ENCODE data around the gene CD7.

GRCh38 chr17:82310877-82311276 is 6.5 kb downstream of the CD7 start:
- no peak for TF ChIP-seq EZH2phosphoT487 (IDR thresholded peaks at IDR 0.05; ENCODE audit: low read depth)
- TF ChIP-seq, protein P1, sequence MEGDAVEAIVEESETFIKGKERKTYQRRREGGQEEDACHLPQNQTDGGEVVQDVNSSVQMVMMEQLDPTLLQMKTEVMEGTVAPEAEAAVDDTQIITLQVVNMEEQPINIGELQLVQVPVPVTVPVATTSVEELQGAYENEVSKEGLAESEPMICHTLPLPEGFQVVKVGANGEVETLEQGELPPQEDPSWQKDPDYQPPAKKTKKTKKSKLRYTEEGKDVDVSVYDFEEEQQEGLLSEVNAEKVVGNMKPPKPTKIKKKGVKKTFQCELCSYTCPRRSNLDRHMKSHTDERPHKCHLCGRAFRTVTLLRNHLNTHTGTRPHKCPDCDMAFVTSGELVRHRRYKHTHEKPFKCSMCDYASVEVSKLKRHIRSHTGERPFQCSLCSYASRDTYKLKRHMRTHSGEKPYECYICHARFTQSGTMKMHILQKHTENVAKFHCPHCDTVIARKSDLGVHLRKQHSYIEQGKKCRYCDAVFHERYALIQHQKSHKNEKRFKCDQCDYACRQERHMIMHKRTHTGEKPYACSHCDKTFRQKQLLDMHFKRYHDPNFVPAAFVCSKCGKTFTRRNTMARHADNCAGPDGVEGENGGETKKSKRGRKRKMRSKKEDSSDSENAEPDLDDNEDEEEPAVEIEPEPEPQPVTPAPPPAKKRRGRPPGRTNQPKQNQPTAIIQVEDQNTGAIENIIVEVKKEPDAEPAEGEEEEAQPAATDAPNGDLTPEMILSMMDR (IDR thresholded peaks at IDR 0.05; ENCODE audit: low read depth, low read length): no peak
